Measurements from ENCODE around the gene NADSYN1. TPM values are rescaled to one million over a fixed set of nuclear protein-coding genes. Genes with fewer than 3 reads are reported as not detected.
A peak's percentile ranks its signal among the peaks of the same experiment; 100 is the strongest.

Gene NADSYN1
- total RNA-seq, 2 experiments from 2014 or later = 106 to 112 TPM

GRCh38 chr11:71443736-71444445, 9.1 kb upstream of the NADSYN1 start:
- ChIA-PET CTCF (no interaction called here), POLR2A (no interaction called here)
- peaks cover 18% of the 10 kb centered on the region for H3K4me1 ChIP-seq (ENCODE audit: insufficient read depth, low read length)
- Mint-ChIP-seq H3K4me3 (peak overlapping the region; percentile 15), H3K4me1 (ENCODE audit: low read depth) (peaks cover 20% of the 10 kb centered on the region), H3K36me3 (ENCODE audit: low read depth) (peaks cover 83% of the 10 kb centered on the region), H3K27ac (no peak overlapping the region), H3K9me3 (no peaks in the 10 kb centered on the region), H3K27me3 (no peaks in the 10 kb centered on the region)
- peaks cover 36% of the 10 kb centered on the region for H3K36me3 ChIP-seq (ENCODE audit: insufficient read depth, low read length)
- ATAC-seq (ENCODE audit: poor library complexity) (no peak), DNase-seq (no peak)
- H3K27ac ChIP-seq (ENCODE audit: low read depth in 1 of 2, low read length in 2 of 2) = no peak overlapping the region
- H3K9me3 ChIP-seq (ENCODE audit: control insufficient read depth in 1 of 2, insufficient read depth in 1 of 2, low read length in 2 of 2) = no peaks in the 10 kb centered on the region
- TF ChIP-seq CTCF (IDR thresholded peaks at IDR 0.05) = no peak
- intact Hi-C loops (cut with DNase I, micrococcal nuclease) = no loop called here
- no peaks in the 10 kb centered on the region for H3K27me3 ChIP-seq (ENCODE audit: control insufficient read depth in 1 of 2, insufficient read depth in 2 of 2, low read length in 2 of 2)
- no peak overlapping the region for H3K4me3 ChIP-seq (ENCODE audit: low read length)

- peaks cover 30% of the 10 kb centered on the region for H3K4me1 Mint-ChIP-seq (ENCODE audit: low read depth)
- ATAC-seq (ENCODE audit: poor library complexity) (no peak), DNase-seq (no peak)
- TF ChIP-seq CTCF (IDR thresholded peaks at IDR 0.05) = no peak
- H3K4me3 ChIP-seq (ENCODE audit: low read length) = no peak overlapping the region
- CTCF ChIA-PET = no interaction called here
- peaks cover 28% of the 10 kb centered on the region for H3K36me3 ChIP-seq (ENCODE audit: insufficient read depth, low read length)
- no peak overlapping the region for H3K27ac ChIP-seq (ENCODE audit: low read depth in 1 of 2, low read length in 2 of 2)
- H3K9me3 Mint-ChIP-seq = no peaks in the 10 kb centered on the region
- peaks cover 27% of the 10 kb centered on the region for H3K4me1 ChIP-seq (ENCODE audit: insufficient read depth, low read length)
- H3K4me3 Mint-ChIP-seq = no peak overlapping the region
- POLR2A ChIA-PET = no interaction called here
- peaks cover 81% of the 10 kb centered on the region for H3K36me3 Mint-ChIP-seq (ENCODE audit: low read depth)
- no peaks in the 10 kb centered on the region for H3K27me3 ChIP-seq (ENCODE audit: control insufficient read depth in 1 of 2, insufficient read depth in 2 of 2, low read length in 2 of 2)
- H3K27me3 Mint-ChIP-seq = no peaks in the 10 kb centered on the region
- intact Hi-C loops (cut with DNase I, micrococcal nuclease) = loop anchor here in 1 of 2 experiments (5.0 kb wide), 3 partner anchors 482 to 1768 kb away; partner anchors contain the start of genes LTO1, RNF121 and XNDC1N
- no peaks in the 10 kb centered on the region for H3K9me3 ChIP-seq (ENCODE audit: control insufficient read depth in 1 of 2, insufficient read depth in 1 of 2, low read length in 2 of 2)
- H3K27ac Mint-ChIP-seq = no peak overlapping the region
These were observed 8.2 kb upstream of the NADSYN1 start for GRCh38 chr11:71444811-71445210.

GRCh38 chr11:71446150-71446549, 6.9 kb upstream of the NADSYN1 start:
- Histone ChIP-seq H3K36me3 (ENCODE audit: insufficient read depth, low read length) (peaks cover 22% of the 10 kb centered on the region), H3K9me3 (ENCODE audit: control insufficient read depth in 1 of 2, insufficient read depth in 1 of 2, low read length in 2 of 2) (no peaks in the 10 kb centered on the region), H3K4me1 (ENCODE audit: insufficient read depth, low read length) (peaks cover 28% of the 10 kb centered on the region), H3K27ac (ENCODE audit: low read depth in 1 of 2, low read length in 2 of 2) (no peak overlapping the region), H3K27me3 (ENCODE audit: control insufficient read depth in 1 of 2, insufficient read depth in 2 of 2, low read length in 2 of 2) (no peaks in the 10 kb centered on the region), H3K4me3 (ENCODE audit: low read length) (no peak overlapping the region)
- no peak for TF ChIP-seq CTCF (IDR thresholded peaks at IDR 0.05)
- POLR2A ChIA-PET = interaction anchor here (0.6 kb wide), 1 partner anchor 12 kb away, joined by 3 read pairs; no protein-coding TSS in a partner anchor
- Mint-ChIP-seq H3K9me3 (no peaks in the 10 kb centered on the region), H3K4me3 (peak overlapping the region; percentile 90), H3K27ac (no peak overlapping the region), H3K4me1 (ENCODE audit: low read depth) (peaks cover 39% of the 10 kb centered on the region), H3K36me3 (ENCODE audit: low read depth) (peaks cover 69% of the 10 kb centered on the region), H3K27me3 (no peaks in the 10 kb centered on the region)
- CTCF ChIA-PET = no interaction called here
- intact Hi-C loops (cut with DNase I, micrococcal nuclease) = loop anchor here in 1 of 2 experiments (5.0 kb wide), 3 partner anchors 481 to 1769 kb away; partner anchors contain the start of genes LTO1, RNF121 and XNDC1N
- DNase-seq (no peak), ATAC-seq (ENCODE audit: poor library complexity) (no peak)

Measured in CD4-positive, alpha-beta T cell (primary cell).